Measurements from ENCODE around the gene PLXNA1. TPM values are rescaled to one million over a fixed set of nuclear protein-coding genes. Genes with fewer than 3 reads are reported as not detected.

Gene PLXNA1
- total and polyA plus RNA-seq, 2 of the 8 experiments (the other 6 are each of a cell fraction or from before 2014, with no cell fraction given) = 47.5 to 54.9 TPM

GRCh38 chr3:127019449-127019848 is 36.5 kb downstream of the PLXNA1 start:
- Histone ChIP-seq H3K4ac (replicated peaks; ENCODE audit: insufficient read length, low read depth, low read length) (no peak overlapping the region), H3K23ac (ENCODE audit: insufficient read length) (no peak overlapping the region)
- no peak for FAIRE-seq

More at GRCh38 chr3:127019449-127019848, 36.5 kb downstream of the PLXNA1 start:
- peaks cover 5 to 61% (median 40%) of the 10 kb centered on the region in 4 experiments for H3K36me3 ChIP-seq (ENCODE audit: control insufficient read depth in 2 of 4, insufficient read depth in 4 of 4, low read length in 3 of 4)
- ChIA-PET POLR2A (ENCODE audit: partially characterized antibody) (no interaction called here), CTCF (ENCODE audit: partially characterized antibody) (interaction anchor here (2.0 kb wide), 1 partner anchor 436 kb away, joined by 4 read pairs; no protein-coding TSS in a partner anchor)
- no peak overlapping the region for H2AFZ ChIP-seq (ENCODE audit: low read length)
- DNase-seq (ENCODE audit: low read depth in 1 of 2, low spot score in 2 of 2) = no peak
- H4K8ac ChIP-seq (ENCODE audit: extremely low read depth, insufficient read depth, low read length) = no peak overlapping the region
- H3K27me3 ChIP-seq (replicated peaks in 1 of 4; ENCODE audit: control insufficient read depth in 3 of 4, extremely low read depth in 1 of 4, insufficient read depth in 3 of 4, low read length in 3 of 4) = no peaks in the 10 kb centered on the region
- no peak overlapping the region for H3K56ac ChIP-seq (replicated peaks; ENCODE audit: insufficient read length, low read depth, low read length)
- H2BK20ac ChIP-seq (ENCODE audit: low read length) = no peak overlapping the region
- no peaks in the 10 kb centered on the region for H3K23me2 ChIP-seq (ENCODE audit: low read depth, low read length)
- H2BK120ac ChIP-seq (replicated peaks; ENCODE audit: low read depth, low read length) = no peak overlapping the region
- 91% methylated on average over 8 of the region's 8 CpGs; no CpG with 5 or more reads in 1 of the 2 experiments for WGBS, 2 experiments (ENCODE audit: extremely low coverage in 1 of 2, insufficient coverage in 1 of 2, insufficient read length in 1 of 2, insufficient replicate concordance in 2 of 2, low coverage in 1 of 2, low lambda C conversion rate in 2 of 2, missing lambda C conversion rate in 1 of 2)
- TF ChIP-seq CREB1 (IDR thresholded peaks at IDR 0.05) = no peak
- TF ChIP-seq SIX5 (IDR thresholded peaks at IDR 0.05; ENCODE audit: low read depth, low read length) = no peak
- no peak for TF ChIP-seq CBX5 (IDR thresholded peaks at IDR 0.05; ENCODE audit: low read depth, low read length)
- TF ChIP-seq ATF3 (IDR thresholded peaks at IDR 0.05; ENCODE audit: insufficient read depth, low read depth, low read length) = no peak
- TF ChIP-seq YY1 (IDR thresholded peaks at IDR 0.05; ENCODE audit: low read depth, low read length) = no peak
- TF ChIP-seq, protein P1, sequence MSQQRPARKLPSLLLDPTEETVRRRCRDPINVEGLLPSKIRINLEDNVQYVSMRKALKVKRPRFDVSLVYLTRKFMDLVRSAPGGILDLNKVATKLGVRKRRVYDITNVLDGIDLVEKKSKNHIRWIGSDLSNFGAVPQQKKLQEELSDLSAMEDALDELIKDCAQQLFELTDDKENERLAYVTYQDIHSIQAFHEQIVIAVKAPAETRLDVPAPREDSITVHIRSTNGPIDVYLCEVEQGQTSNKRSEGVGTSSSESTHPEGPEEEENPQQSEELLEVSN (IDR thresholded peaks at IDR 0.05) = no peak
- TF ChIP-seq CHD2 (IDR thresholded peaks at IDR 0.05; ENCODE audit: low read length) = no peak
- no peak for TF ChIP-seq SIN3A (conservative IDR thresholded peaks at IDR 0.05 in 1 of 2, IDR thresholded peaks at IDR 0.05 in 1 of 2; ENCODE audit: low read depth in 1 of 2, low read length in 2 of 2)
- no peak for TF ChIP-seq KDM4A (IDR thresholded peaks at IDR 0.05; ENCODE audit: low read depth, low read length, severe bottlenecking)
- TF ChIP-seq SIRT6 (IDR thresholded peaks at IDR 0.05; ENCODE audit: low read length) = no peak
- no peak for TF ChIP-seq BACH1 (IDR thresholded peaks at IDR 0.05; ENCODE audit: low read length)
- TF ChIP-seq CBX8 (IDR thresholded peaks at IDR 0.05; ENCODE audit: borderline replicate concordance, low read depth, low read length) = no peak
- no peak for TF ChIP-seq POU5F1 (IDR thresholded peaks at IDR 0.05; ENCODE audit: low read depth, low read length)
- TF ChIP-seq KDM5A (IDR thresholded peaks at IDR 0.05; ENCODE audit: low read length) = no peak
- TF ChIP-seq JUND (IDR thresholded peaks at IDR 0.05; ENCODE audit: low read length) = no peak
- H4K91ac ChIP-seq (replicated peaks; ENCODE audit: insufficient read length, low read length) = no peak overlapping the region
- H3K79me1 ChIP-seq (ENCODE audit: low read depth, low read length) = no peaks in the 10 kb centered on the region
- H2BK12ac ChIP-seq (ENCODE audit: low read depth, low read length) = no peak overlapping the region
- H3K9ac ChIP-seq (replicated peaks in 1 of 4; ENCODE audit: extremely low read depth in 1 of 4, low read depth in 3 of 4, low read length in 3 of 4) = no peak overlapping the region
- H2BK15ac ChIP-seq (ENCODE audit: low read length) = no peak overlapping the region
- no peak overlapping the region for H3K18ac ChIP-seq (ENCODE audit: extremely low read depth, low read length)
- no peaks in the 10 kb centered on the region for H3K9me3 ChIP-seq (ENCODE audit: insufficient read depth in 2 of 2, low read depth in 1 of 2, low read length in 1 of 2)
- no peak overlapping the region for H3K27ac ChIP-seq (ENCODE audit: low read depth, low read length)
- no peak overlapping the region for H3K4me3 ChIP-seq (ENCODE audit: extremely low read depth in 1 of 4, insufficient read depth in 2 of 4, low read depth in 3 of 4, low read length in 4 of 4)
- no peak overlapping the region for H2AK5ac ChIP-seq (ENCODE audit: low read depth, low read length)
- H3K14ac ChIP-seq (ENCODE audit: insufficient read length) = no peak overlapping the region
- no peak overlapping the region for H3K4me2 ChIP-seq (ENCODE audit: insufficient read depth in 1 of 2, low read depth in 2 of 2, low read length in 2 of 2)
- H3K79me2 ChIP-seq (ENCODE audit: control insufficient read depth in 1 of 2, insufficient read depth in 2 of 2, low read length in 2 of 2) = no peaks in the 10 kb centered on the region
- no peak overlapping the region for H4K5ac ChIP-seq (ENCODE audit: insufficient read length, low read depth, low read length)
- peaks cover 0 to 5% of the 10 kb centered on the region in 2 experiments for H4K20me1 ChIP-seq (replicated peaks in 1 of 2; ENCODE audit: control insufficient read depth in 1 of 2, insufficient read depth in 2 of 2, low read length in 2 of 2)
- H3K4me1 ChIP-seq (replicated peaks in 1 of 4; ENCODE audit: control insufficient read depth in 3 of 4, insufficient read depth in 4 of 4, low read length in 3 of 4) = no peaks in the 10 kb centered on the region
- H2BK5ac ChIP-seq (ENCODE audit: low read depth, low read length) = no peak overlapping the region

All from H1 (cell line).